DND-41 (cell line): ENCODE results near the gene AP1G2.
A peak's percentile ranks its signal among the peaks of the same experiment; 100 is the strongest.

ENCODE experiments used
- ATAC-seq: fragments of 200-7000 bp; cut with Tn5 transposase; 3 replicates; pipeline ENCODE4 v1.9.1; 2021; ENCODE audit warnings: low read depth; ENCODE audit not compliant: insufficient read depth
- DNase-seq: peaks from one replicate; pipeline ENCODE4 v3.0.0-alpha.2; 2020
- H2AFZ ChIP-seq: 2 replicates; pipeline ENCODE4 v1.6.0; 2012; ENCODE audit warnings: low read depth, low read length
- H3K27ac ChIP-seq: 2 replicates; pipeline ENCODE4 v1.5.1; 2012; ENCODE audit warnings: low read length, inconsistent platforms
- H3K27me3 ChIP-seq: fragments of 200-600 bp; sonication (generic); 2 replicates; pipeline ENCODE4 v1.6.0; 2012; ENCODE audit warnings: low read length, mild to moderate bottlenecking, inconsistent platforms; ENCODE audit not compliant: insufficient read depth, poor library complexity
- H3K36me3 ChIP-seq: 2 replicates; pipeline ENCODE4 v1.5.1; 2012; ENCODE audit warnings: low read length, inconsistent platforms; ENCODE audit not compliant: insufficient read depth
- H3K4me1 ChIP-seq: 2 replicates; pipeline ENCODE4 v1.5.1; 2012; ENCODE audit warnings: mild to moderate bottlenecking, low read length; ENCODE audit not compliant: insufficient read depth
- H3K4me2 ChIP-seq: 2 replicates; pipeline ENCODE4 v1.6.0; 2012; ENCODE audit warnings: mild to moderate bottlenecking, moderate library complexity, low read length, inconsistent platforms; ENCODE audit not compliant: insufficient read depth
- H3K4me3 ChIP-seq, 2 experiments: fragments of 200-600 bp in 1 of 2; shearing (Covaris generic) in 1 of 2; 2 replicates each; pipeline ENCODE4 v1.5.1; 2012 to 2016; ENCODE audit warnings: inconsistent platforms in 2 of 2, low read length in 2 of 2, mild to moderate bottlenecking in 2 of 2, low read depth in 1 of 2, moderate library complexity in 1 of 2
- H3K79me2 ChIP-seq: 2 replicates; pipeline ENCODE4 v1.6.0; 2012; ENCODE audit warnings: low read length, inconsistent platforms; ENCODE audit not compliant: insufficient read depth
- H3K9ac ChIP-seq: 2 replicates; pipeline ENCODE4 v1.6.0; 2012; ENCODE audit warnings: low read depth, mild to moderate bottlenecking, inconsistent platforms, low read length, moderate library complexity
- H3K9me3 ChIP-seq: 2 replicates; pipeline ENCODE4 v1.5.1; 2012; ENCODE audit warnings: low read length, moderate library complexity, mild to moderate bottlenecking, inconsistent platforms; ENCODE audit not compliant: insufficient read depth, severe bottlenecking
- H4K20me1 ChIP-seq: 2 replicates; pipeline ENCODE4 v1.6.0; 2012; ENCODE audit warnings: low read length; ENCODE audit not compliant: insufficient read depth
- CTCF ChIP-seq: IDR thresholded peaks from 2 replicates; pipeline ENCODE4 v1.5.1; 2012; ENCODE audit warnings: borderline replicate concordance, low read length, moderate library complexity, mild to moderate bottlenecking; ENCODE audit not compliant: poor library complexity, severe bottlenecking; ENCODE audit errors: extremely low read depth
- EZH2 ChIP-seq: IDR thresholded peaks from 3 replicates; pipeline ENCODE4 v1.6.1; 2012; ENCODE audit warnings: borderline replicate concordance, low read depth, mild to moderate bottlenecking, moderate library complexity, low read length, inconsistent platforms; ENCODE audit not compliant: severe bottlenecking

Gene AP1G2

GRCh38 chr14:23568021-23568599, 519 bp upstream of the AP1G2 start:
- peaks cover 6% of the 10 kb centered on the region for H3K27me3 ChIP-seq
- H3K36me3 ChIP-seq, result peaks cover 39% of the 10 kb centered on the region
- H3K79me2 ChIP-seq, result peaks cover 13% of the 10 kb centered on the region
- H4K20me1 ChIP-seq, result no peaks in the 10 kb centered on the region; the same call in 1 of the 2 replicates
- peak overlapping the region; percentile 99 for H2AFZ ChIP-seq
- no peak for TF ChIP-seq EZH2
- no peak for TF ChIP-seq CTCF
- DNase-seq, result no peak
- peaks cover 33% of the 10 kb centered on the region for H3K4me1 ChIP-seq
- H3K27ac ChIP-seq, result peak overlapping the region; percentile 90
- no peak for ATAC-seq
- H3K9me3 ChIP-seq, result no peaks in the 10 kb centered on the region
- H3K4me2 ChIP-seq, result peak overlapping the region; percentile 97
- H3K9ac ChIP-seq, result peak overlapping the region; percentile 78
- H3K4me3 ChIP-seq, result peak overlapping the region; percentile 85 to 99

- H4K20me1 ChIP-seq, result peaks cover 4% of the 10 kb centered on the region; the same call in 1 of the 2 replicates
- peak overlapping the region; percentile 85 to 99 for H3K4me3 ChIP-seq
- peak overlapping the region; percentile 97 for H3K4me2 ChIP-seq
- peaks cover 33% of the 10 kb centered on the region for H3K4me1 ChIP-seq
- peaks cover 50% of the 10 kb centered on the region for H3K36me3 ChIP-seq
- H3K79me2 ChIP-seq, result peaks cover 13% of the 10 kb centered on the region
- H3K9me3 ChIP-seq, result no peaks in the 10 kb centered on the region
- H3K9ac ChIP-seq, result peak overlapping the region; percentile 78
- no peak for DNase-seq
- ATAC-seq, result no peak
- peak overlapping the region; percentile 99 for H2AFZ ChIP-seq
- H3K27ac ChIP-seq, result peak overlapping the region; percentile 90
- TF ChIP-seq EZH2, result no peak
- TF ChIP-seq CTCF, result no peak
- H3K27me3 ChIP-seq, result peaks cover 2% of the 10 kb centered on the region
Observed at GRCh38 chr14:23566778-23567185, 809 bp downstream of the AP1G2 start.

- TF ChIP-seq CTCF (no peak), EZH2 (no peak)
- ATAC-seq (no peak), DNase-seq (no peak)
- peak overlapping the region; percentile 99; the same call in 1 of the 2 replicates for H2AFZ ChIP-seq
- no peaks in the 10 kb centered on the region for H3K27me3 ChIP-seq
- H3K9me3 ChIP-seq, result no peaks in the 10 kb centered on the region
- peak overlapping the region; percentile 78 for H3K9ac ChIP-seq
- H3K27ac ChIP-seq, result peak overlapping the region; percentile 90
- H3K79me2 ChIP-seq, result peaks cover 13% of the 10 kb centered on the region
- peaks cover 33% of the 10 kb centered on the region for H3K4me1 ChIP-seq
- peak overlapping the region in 1 of 2 experiments; percentile 99; a peak in 2 of 4 replicates for H3K4me3 ChIP-seq
- peaks cover 56% of the 10 kb centered on the region for H3K36me3 ChIP-seq
- peaks cover 4% of the 10 kb centered on the region; the same call in 1 of the 2 replicates for H4K20me1 ChIP-seq
- H3K4me2 ChIP-seq, result peak overlapping the region; percentile 97
Observed at GRCh38 chr14:23566112-23566777, 1.3 kb downstream of the AP1G2 start.
